NCI-H187 (cell line): Measurements from ENCODE around the gene CSPG4.
A peak's percentile ranks its signal among the peaks of the same experiment; 100 is the strongest.
"Not testable (repeated sequence)": the region's sequence is repeated elsewhere in the genome, so short reads cannot be mapped to it uniquely, and the experiment has no call there.

Source experiments
- DNase-seq, 2 experiments: peaks; one replicate each; lab custom pipeline; 2025; lab: John Stamatoyannopoulos, UW

Gene CSPG4

GRCh38 chr15:75648156-75649000, 64.3 kb downstream of the CSPG4 start:
- no peak for DNase-seq

GRCh38 chr15:75647370-75648155, 65.1 kb downstream of the CSPG4 start, which contains the start of gene SNX33:
Gene SNX33, plus strand, starts transcription at chr15:75647912. Its CDS starts 1,191 bp downstream, at chr15:75649103.
- no peak for DNase-seq

- no peak for DNase-seq
Observed at GRCh38 chr15:75646944-75647364, 65.7 kb downstream of the CSPG4 start.

- no peak for DNase-seq
Observed at GRCh38 chr15:75646112-75646943, 66.3 kb downstream of the CSPG4 start.

- DNase-seq = no peak
Observed at GRCh38 chr15:75644376-75644775, 68.3 kb downstream of the CSPG4 start.

- DNase-seq = no peak
Observed at GRCh38 chr15:75641603-75642002, 71.0 kb downstream of the CSPG4 start.

GRCh38 chr15:75641179-75641503, 71.5 kb downstream of the CSPG4 start:
- no peak for DNase-seq

- peak in 1 of 2 experiments; percentile 39 for DNase-seq
Observed at GRCh38 chr15:75640483-75641178, 72.0 kb downstream of the CSPG4 start.

GRCh38 chr15:75639709-75640482, 72.8 kb downstream of the CSPG4 start, which contains the start of gene IMP3:
Gene IMP3, minus strand, starts transcription at chr15:75640224. Its CDS starts 56 bp downstream, at chr15:75640168.
- peak; percentile 65 to 93 for DNase-seq

- DNase-seq = no peak
Observed at GRCh38 chr15:75639191-75639708, 73.4 kb downstream of the CSPG4 start.

GRCh38 chr15:75637245-75638009, 75.2 kb downstream of the CSPG4 start:
- no peak for DNase-seq

GRCh38 chr15:75636026-75636425, 76.6 kb downstream of the CSPG4 start:
- no peak for DNase-seq

- DNase-seq = not testable (repeated sequence)
Observed at GRCh38 chr15:75633922-75634321, 78.7 kb downstream of the CSPG4 start.

GRCh38 chr15:75631935-75632334, 80.7 kb downstream of the CSPG4 start:
- no peak for DNase-seq

GRCh38 chr15:75625542-75626347, 86.9 kb downstream of the CSPG4 start, which contains the start of gene SNUPN:
Gene SNUPN, minus strand, starts transcription at chr15:75625725. Its CDS starts 4,674 bp downstream, at chr15:75621051.
- DNase-seq = peak; percentile 38 to 81
